SIG-M5 treated with dmso at 0.1 percent for 504 hours (cell line): ENCODE data around the gene PGLYRP3.

Experiments used
- DNase-seq: peaks from one replicate; lab custom pipeline; 2025; ENCODE audit not compliant: unreplicated experiment; lab: John Stamatoyannopoulos, UW

The PGLYRP3 gene

DNA sequence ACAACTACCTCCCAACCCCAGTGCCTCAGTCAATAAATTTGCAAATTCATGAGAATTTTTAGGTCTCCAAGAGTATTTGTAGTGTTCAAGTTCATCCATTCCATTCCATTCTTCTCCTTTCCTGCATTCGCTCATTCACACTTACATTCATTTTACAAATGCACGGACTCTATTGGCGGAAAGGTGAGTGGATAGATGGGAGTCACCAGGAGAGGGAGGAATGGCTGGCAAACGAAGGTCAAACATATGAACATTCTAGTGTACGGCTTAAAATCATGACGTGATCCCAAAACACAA, 50.7 kb downstream of the PGLYRP3 start:
- no peak for DNase-seq

DNA sequence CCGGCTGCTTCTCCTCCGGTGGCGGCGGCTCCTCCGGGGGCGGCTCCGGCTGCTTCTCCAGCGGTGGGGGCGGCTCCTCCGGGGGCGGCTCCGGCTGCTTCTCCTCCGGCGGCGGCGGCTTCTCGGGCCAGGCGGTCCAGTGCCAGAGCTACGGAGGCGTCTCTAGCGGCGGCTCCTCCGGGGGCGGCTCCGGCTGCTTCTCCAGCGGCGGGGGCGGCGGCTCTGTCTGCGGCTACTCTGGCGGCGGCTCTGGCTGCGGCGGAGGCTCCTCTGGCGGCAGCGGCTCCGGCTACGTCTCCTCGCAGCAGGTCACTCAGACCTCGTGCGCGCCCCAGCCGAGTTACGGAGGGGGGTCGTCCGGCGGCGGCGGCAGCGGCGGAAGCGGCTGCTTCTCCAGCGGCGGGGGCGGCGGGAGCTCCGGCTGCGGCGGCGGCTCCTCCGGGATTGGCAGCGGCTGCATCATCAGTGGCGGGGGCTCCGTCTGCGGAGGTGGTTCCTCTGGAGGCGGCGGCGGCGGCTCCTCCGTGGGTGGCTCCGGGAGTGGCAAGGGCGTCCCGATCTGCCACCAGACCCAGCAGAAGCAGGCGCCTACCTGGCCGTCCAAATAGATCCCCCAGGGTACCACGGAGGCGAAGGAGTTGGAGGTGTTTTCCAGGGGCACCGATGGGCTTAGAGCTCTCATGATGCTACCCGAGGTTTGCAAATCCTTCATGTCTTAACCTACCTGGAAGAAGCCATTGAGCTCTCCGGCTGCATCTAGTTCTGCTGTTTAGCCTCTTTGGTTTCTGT, 51.3 kb downstream of the PGLYRP3 start:
- no peak for DNase-seq

DNA sequence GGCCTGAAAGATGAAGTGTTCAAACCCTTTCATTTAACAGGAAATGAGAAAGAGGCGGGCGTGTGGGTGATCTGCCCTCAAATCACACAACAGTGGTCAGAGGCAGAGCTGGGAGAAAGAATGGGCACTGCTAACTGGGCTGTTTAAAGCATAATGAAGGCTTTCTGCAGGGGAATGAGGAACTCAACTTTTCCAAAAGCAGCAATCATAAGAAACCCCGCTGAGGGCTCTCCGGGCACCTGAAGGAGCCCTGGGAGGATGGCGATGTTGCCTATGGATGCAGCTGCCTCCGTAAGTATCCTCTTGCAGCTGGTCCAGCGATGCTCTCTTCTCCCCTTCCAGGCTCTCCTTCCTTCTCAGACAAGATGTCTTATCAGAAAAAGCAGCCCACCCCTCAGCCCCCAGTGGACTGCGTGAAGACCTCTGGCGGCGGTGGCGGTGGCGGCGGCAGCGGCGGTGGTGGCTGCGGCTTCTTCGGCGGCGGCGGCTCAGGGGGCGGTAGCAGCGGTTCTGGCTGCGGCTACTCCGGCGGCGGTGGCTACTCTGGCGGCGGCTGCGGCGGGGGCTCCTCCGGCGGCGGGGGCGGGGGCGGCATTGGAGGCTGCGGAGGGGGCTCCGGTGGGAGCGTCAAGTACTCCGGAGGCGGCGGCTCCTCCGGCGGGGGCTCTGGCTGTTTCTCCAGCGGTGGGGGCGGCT, 52.0 kb downstream of the PGLYRP3 start:
- no peak for DNase-seq

DNA sequence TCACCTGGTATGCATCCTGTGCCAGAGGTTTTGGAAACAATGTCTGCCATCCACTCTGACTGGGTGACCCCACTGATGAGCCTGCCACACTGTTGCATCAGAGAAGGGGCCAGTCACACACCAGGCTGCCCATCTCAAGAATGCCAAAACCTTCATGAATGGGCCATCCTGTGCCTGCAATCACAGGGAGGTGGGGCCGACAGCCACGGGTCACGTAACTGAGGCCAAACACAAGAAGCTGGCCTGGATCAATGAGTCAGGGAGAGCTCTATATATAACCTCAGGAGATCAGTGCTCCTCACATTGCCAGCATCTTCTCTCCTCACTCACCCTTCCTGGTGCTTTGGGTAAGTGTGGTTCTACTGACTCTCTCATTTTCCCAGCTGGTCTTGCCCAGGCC, 53.4 kb downstream of the PGLYRP3 start, which contains the start of gene LORICRIN:
TSS of gene LORICRIN (plus strand) at position 301 of the 400 bp plus-strand sequence. CDS start 1,263 bp downstream, outside the sequence.
- no peak for DNase-seq

DNA sequence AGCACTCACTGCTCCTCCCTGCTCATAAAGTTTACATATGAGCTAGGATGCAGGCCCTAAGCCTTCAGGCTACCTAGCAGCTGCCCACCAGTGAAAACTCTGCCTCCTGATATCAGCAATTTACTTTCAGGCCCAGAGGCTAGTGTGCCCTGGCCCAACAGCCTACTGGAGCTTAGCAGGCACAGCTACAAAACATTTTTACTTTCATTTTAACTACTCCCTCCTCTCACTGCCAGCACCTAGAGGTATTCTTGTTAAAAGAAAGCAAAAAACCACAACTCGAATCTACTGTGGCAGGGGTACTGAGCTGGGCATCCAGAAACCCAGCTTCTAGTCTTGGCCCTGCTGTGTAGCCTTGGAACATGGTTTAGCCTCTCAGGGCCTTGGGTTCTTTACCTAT, 59.1 kb downstream of the PGLYRP3 start:
- no peak for DNase-seq

DNA sequence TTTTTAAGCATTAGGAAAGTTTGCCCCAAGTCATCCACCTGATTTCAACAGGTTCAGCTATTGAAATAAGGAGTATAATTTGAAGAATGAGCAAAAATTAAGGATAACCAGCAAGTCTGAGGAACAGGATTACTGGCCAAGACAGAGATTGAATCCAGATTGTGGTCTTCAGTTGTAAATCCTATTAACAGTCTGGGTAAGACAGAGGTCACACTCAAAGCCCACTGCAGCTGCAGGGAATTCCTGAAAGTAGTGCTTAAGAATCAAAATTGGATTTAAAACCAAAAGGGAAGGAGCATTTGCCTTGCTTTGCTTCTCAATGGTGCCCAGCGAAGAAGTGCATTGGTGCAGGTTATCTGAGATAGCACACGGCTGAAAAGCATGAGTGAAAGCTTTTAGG, 59.7 kb downstream of the PGLYRP3 start:
- no peak for DNase-seq

DNA sequence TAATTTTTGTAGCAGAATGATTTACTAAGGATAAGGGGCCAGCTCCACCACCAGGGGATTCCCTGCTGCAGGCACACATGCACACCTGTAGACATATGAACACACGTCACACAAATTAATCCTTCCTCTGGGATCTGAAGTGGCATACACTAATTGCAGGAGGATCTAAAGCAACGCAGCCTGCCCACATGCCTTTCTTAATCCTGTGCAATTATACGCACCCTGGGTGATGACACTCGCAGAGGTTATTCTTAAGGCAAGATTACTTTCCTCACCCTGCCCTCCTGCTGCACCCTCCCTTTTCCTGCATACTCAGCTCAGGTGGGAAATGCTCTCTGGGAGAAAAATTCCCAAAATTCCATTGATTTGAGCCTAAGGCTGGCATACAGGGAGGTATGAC, 60.8 kb downstream of the PGLYRP3 start:
- DNase-seq: no peak

DNA sequence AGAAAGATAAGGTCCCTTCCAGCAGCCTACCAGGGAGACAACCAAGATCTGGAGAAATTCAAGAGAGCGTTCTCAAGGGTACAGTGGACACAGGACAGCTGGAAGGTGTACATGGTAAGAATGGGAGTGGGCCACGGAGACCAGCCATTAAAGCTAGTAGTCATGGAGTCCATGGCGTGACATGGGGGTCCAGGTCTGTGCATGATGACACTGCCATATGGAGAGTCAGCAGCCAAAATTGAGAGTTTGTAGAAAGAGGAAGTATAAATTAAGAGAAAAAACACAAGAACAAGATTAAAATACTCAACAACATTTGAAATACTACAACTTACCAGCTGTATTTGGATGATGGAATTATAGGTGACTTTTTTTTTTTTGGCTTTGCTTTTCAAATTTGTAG, 61.2 kb downstream of the PGLYRP3 start:
- DNase-seq: peak; percentile 27

DNA sequence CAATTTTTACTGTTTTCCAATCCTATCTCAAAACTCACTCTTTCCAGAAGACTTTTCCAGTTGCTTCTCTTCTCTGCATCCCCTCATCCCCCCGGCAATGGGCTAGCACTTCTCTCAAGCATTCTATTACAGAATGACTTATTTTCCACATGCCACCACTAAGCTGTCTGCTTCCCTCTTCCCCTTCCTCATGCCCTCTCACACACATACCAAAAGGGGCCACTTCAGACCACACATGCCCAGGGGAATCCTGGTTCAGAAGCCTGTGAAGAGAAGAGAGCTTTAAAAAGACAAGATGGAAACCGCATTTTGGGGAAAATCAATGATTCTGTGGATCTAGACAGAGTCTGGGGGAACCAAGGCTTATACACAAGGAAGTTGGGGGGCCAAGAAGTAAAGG, 61.7 kb downstream of the PGLYRP3 start:
- DNase-seq: no peak

DNA sequence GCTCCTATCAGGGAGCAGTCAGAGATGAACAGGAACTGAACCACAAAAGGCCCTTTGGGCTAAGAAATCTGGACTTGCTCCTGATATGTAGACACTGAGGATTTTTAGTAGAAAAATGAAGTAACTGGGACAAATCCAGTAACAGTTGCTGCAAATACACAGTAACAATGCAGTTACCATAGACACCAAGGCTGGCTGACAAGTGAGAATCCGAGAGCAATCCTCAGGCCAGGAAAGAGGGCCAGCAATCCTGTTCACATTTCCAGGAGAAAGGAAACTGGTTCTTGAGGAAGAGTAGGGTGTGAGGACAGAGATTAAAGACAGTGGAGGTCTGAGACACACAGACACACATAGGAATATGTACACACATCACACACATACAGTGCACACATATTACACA, 62.6 kb downstream of the PGLYRP3 start:
- DNase-seq: no peak

DNA sequence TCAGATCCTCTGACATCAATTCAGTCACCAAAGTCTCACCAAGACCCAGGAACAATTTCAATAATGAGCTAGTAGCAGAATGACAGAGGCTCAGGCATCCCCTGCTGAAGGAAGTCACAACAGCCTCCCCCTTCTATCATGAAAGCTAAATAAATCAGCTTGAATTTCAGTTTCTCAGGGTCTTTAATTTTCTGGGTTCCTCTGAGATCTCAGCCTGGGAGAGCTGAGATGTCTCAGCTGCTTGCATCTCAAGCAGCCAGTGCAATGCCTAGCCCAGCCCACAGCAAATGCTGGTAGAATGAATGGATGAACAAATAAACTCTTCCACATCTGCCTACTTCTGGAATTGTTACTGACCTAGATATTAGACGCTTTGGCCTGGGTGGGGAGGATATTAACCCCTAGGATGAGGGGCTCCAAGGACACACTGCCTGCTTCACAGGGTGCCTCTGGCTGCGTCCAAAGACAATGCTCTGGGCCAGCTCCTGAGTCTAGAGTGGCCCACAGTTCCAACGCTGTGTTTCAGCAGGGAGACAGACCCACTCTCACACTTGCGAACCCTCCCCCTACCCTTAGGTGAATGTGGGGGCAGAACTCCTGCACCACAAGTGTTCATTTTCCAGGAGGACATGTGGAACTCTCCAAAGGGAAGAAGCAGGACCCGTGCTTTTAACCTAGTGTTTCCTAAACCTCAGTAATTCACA, 64.4 kb downstream of the PGLYRP3 start:
- DNase-seq: no peak
